M059J (cell line): ENCODE results near the gene TNIP2. TPM values are rescaled to one million over a fixed set of nuclear protein-coding genes. Genes with fewer than 3 reads are reported as not detected.
"Not testable (repeated sequence)": the region's sequence is repeated elsewhere in the genome, so short reads cannot be mapped to it uniquely, and the experiment has no call there.

ENCODE experiments used
- DNase-seq: peaks from one replicate; pipeline ENCODE4 v3.0.0-alpha.2; 2012; ENCODE audit warnings: low read depth
- total RNA-seq: library from RNA; depleted of rRNA; stranded (reverse); fragments of >200 nt; shearing (Covaris generic); gene quantifications from 2 replicates; pipeline ENCODE4 v1.2.3, GENCODE V29; 2014

Gene TNIP2
- total RNA-seq, 1 experiment from 2014 or later: 49.4 TPM

DNA sequence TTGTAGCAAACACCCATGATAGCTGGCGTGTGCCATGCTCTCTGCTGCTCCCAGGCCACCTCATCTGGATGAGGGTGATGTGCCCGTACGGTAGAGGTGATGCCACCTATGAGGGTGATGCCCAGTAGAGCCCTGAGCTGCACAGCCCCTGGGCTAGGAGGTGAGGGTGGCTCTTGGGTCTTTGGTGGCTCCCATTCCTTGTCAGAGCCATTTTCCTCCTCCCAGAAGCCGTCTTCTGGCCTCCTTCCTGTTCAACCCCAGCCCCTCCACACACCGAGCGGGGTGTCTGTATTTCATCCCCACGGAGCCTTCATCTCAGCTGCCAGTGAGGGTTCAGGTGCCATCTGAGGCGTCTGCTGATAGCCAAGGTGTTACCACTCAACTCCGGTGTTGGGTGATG is 12.0 kb upstream of the TNIP2 start:
- no peak for DNase-seq

DNA sequence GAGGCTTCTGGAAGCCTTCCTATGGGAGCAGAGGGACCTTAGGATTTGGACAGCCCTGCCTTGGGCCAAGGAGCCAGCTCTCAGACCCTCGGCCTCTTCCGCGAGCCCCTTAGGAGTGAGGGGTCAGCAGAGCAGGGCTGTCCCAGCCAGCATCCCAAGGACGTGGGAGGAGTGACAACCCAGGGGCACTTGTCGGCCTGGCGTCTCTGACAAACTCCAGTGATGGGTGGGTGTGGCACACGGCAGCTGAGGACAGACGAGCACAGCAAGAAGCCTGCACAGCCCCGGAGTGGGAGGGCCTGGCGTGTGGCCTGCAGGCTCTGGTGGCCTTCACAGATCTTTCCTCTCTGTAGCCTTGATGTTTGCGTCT is 11.6 kb upstream of the TNIP2 start:
- DNase-seq: no peak

DNA sequence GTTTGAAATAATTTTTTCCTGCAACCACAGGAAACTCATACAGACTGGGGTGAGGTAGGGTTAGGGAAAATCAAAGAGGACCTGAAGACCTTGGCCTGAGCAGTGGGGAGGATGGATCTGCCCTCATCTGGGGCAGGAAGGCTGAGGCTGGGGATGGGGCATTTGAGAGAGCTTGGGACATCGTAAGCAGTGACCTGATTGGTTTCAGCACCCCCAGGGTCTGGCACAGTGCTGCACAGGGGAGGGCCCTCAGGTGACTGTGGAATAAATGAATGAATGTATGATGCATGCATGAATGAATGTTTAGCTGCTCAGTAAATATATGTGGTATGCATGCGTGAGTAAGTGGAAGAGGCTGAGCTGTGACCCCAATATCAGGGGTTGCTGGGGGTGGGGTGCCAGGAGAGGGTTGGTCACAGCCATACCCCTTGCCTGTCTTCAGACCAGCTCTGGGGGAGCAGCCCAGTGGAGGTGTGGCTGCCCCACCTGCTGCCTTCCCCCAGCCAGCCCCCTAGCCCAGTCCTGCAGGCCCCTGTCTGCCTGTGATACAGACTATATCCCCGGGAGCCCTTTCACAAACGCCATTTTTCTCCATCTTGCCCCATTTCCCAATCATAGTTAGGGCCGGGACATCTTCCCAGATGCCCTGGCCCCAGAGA is 11.0 kb upstream of the TNIP2 start:
- no peak for DNase-seq

DNA sequence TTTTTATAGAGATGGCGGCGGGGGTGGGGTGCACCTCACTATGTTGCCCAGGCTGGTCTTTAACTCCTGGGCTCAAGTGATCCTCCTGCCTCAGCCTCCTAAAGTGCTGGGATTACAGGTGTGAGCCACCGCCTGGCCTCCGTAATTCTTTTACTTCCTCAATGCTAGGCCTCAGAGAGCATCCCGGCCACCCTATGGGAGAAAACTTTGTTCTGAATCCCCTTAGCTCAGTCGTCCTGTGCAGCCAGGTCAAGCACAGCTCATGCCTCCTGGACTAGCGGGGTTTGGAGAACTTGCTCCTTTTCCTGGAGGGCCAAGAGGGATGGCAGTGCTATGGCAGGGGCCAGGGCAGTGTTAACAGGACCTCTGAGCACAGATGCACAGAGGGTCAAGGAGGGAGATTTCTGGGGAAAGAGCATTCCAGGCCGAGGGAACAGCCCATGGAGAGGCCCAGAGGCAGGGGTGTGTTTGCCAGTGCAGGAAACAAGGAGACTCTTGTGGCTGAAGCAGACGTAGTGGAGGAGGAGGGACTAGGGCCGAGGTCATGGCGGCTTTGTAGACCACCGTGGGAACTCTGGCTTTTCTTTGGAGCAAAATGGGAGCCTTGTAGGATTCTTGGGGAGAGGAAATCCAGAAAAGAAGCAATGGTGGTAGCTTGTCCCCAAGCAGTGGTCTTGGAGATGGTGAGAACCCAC is 9.8 kb upstream of the TNIP2 start:
- DNase-seq: no peak

DNA sequence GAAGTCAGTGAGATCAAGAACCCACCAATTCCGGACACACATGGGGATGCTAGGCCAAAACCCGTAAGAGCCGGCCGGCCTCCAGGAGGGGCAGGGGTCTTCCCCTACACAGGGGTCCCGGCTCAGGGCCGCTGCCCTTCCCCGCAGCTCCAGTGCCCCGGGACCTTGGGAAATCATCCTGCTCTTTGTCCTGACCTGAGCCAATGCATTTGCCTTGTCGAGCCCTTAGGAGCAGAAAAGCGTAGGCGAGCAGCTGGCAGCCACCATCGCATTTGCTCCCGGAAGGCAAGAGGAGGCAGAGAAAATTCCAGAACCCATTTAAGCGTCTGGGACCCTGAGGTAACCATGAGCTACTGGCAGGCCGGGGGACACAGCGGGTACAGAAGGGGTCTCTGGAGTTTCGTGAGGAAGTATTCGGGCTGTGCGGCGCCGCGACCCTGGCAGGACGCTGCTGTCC is 7.4 kb upstream of the TNIP2 start:
- DNase-seq: no peak

DNA sequence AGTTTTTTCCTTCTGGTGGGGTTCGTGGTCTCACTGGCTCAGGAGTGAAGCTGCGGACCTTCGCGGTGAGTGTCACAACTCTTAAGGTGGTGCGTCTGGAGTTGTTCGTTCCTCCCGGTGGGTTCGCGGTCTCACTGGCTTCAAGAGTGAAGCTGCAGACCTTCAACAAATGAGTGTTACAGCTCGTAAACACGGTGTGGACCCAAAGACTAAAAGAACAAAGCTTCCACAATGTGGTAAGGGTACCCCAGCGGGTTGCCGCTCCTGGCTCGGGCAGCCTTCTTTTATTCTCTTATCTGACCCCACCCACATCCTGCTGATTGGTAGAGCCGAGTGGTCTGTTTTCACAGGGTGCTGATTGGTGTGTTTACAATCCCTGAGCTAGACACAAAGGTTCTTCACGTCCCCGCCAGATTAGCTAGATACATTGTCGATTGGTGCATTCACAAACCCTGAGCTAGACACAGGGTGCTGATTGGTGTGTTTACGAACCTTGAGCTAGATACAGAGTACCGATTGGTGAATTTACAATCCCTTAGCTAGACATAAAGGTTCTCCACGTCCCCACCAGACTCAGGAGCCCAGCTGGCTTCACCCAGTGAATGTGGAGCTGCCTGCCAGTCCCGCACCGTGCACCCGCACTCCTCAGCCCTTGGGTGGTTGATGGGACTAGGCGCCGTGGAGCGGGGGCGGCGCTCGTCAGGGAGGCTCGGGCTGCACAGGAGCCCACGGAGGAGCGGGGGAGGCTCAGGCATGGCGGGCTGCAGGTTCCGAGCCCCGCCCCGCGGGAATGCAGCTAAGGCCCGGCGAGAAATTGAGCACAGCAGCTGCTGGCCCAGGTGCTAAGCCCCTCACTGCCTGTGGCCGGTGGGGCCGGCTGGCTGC is 6.6 kb upstream of the TNIP2 start:
- not testable (repeated sequence) for DNase-seq

DNA sequence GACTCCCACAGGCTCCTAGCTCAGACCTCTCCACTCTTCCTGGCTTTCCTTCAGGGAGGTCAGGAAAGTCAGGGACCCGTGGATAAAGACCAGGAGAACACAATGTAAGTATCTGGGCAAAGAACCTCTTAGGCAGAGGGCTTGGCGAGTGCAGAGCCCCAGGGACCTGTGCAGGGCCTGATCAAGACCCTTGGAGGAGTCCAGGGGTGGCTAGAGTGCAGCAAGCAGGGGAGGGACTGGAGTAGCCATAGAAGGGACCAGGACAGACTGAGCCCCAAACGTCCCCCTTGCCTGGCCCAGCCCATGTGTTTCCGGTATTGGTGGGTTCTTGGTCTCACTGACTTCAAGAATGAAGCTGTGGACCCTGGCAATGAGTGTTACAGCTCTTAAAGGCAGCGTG is 5.9 kb upstream of the TNIP2 start:
- DNase-seq: no peak

DNA sequence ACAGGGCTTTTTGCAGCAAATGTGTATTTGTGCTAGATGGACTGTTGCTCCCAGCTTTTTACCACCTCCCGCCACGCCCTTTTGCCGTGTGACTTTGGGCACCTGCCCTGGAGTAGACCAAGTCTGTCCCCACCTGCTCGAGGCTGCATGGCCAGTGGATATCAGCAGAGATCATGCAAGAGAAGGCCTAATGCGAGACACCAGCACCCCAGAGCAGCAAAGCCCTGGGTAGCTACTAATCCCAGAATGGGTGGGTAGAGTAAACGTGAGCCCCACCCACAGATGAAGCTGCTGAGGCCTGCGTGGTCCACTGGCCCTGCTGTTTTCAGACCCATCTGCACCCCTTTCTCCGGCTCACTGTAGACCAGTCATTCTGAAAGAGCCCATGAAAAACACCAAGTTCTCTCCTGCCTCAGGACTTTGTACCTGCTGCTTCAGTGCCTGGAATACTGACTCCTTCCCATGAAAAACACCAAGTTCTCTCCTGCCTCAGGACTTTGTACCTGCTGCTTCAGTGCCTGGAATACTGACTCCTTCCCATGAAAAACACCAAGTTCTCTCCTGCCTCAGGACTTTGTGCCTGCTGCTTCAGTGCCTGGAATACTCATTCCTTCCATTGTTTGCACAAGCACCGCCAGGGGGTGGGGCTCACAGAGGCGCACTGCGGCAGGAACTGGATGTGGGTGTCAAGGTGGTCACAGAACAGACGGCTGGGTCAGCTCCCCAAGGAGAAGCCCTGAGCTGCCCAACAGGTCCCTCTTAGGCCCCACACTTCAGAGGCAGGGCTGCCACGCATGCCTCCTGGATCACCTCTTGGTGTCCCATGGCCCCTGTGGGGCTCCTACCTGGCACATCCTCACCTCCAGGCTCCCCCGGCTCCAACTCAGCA is 5.1 kb upstream of the TNIP2 start:
- no peak for DNase-seq

DNA sequence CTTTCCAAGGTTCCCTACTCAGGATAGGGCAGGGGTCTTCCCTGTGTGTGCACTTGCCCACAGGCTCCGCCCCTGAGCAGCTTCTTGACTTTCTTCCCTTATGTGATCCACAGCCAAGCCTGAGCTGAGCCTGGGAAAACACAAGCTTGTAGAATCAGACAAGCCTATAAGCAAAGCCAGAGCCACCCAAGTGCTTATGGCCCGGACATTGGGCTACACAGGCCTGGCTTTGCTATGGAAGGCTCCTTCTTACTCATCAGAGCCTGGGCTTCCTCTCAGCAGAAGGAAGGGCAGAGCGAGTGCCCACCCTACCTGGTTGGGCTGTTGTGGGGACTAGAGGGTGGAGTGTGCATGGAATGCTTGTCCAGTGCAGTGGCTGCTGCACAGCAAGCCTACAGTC is 1.3 kb upstream of the TNIP2 start:
- DNase-seq: no peak

DNA sequence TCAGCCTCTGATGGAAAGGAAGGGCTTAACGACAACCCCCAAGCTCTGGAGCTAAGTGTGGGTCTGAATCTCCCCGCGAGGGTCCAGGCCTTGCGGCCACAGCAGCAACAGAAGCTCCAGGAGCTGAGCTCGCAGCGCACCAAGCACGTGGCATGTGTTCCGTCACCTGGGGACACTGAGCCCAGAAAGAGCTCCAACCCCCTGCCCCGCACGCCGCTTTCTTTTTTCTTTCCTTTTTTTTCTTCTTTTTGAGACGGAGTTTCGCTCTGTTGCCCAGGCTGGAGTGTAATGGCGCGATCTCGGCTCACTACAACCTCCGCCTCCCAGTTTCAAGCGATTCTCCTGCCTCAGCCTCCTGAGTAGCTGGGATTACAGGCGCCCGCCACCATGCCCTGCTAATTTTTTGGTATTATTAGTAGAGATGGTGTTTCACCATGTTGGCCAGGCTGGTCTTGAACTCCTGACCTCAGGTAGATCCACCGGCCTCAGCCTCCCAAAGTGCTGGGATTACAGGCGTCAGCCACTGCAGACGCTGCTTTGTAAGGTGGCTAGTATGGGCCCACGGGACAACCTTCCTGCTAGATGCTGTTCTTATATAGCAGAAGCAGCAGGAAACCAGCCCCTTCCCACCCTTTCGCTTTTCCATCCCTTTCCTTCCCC is 685 bp upstream of the TNIP2 start:
- DNase-seq: no peak

DNA sequence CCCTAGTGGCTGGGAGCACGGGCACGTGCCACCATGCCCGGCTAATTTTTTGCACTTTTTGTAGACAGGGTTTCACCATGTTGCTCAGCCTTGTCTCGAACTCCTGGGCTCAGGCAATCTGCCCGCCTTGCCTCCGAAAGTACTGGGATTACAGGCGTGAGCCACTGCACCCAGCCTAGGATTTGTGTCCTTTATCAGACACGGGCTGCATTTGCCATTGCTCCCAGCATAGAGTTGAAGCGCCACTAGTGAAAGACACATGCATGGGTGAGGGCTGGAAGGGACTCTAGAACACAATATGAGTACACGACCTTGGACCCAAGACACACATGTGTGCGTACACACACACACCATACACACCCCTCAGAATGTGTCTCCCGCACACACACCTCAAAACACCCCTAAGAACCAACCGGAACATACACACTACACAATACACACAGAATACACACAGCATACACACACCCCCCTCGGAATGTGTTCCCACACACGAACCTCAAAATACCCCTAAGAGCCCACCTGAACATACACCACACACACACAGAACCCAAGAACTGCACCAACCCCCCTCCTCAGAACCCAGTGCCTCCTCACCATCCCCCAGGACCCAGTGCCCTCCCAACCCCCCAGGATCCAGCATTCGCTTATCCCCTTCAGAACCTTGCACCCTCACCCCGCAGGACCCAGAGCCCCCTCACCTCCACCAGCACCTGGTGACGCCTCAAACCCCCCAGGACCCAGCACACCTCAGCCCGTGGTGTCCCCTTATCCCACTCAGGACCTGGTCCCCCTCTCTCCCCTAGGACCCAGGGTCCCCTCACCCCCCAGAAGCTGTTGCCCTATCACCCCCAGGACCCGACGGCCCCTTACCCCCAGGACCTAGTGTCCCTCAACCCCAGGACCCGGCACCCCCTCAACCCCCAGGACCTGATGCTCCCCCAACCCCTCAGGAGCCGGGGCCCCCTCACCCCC is 1.0 kb downstream of the TNIP2 start:
- no peak for DNase-seq

DNA sequence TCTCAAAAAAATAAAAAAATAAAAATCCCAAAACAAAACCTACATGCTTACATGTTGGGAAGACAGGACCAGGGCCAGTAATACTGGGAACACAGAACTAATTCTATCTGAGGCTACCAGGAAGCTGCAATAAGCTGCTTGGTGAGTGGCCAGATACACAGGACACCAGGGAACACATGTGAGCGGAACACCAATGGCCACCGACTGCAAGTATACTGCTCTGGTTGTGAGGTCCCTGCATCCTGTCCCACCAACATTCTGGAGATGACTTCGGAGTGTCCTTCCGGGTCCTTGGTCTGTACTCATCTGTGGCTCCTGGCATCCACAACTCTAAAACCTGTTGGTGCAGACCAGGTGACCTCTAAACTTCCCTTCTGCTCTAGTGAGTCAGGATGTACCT is 2.7 kb downstream of the TNIP2 start:
- DNase-seq: no peak

DNA sequence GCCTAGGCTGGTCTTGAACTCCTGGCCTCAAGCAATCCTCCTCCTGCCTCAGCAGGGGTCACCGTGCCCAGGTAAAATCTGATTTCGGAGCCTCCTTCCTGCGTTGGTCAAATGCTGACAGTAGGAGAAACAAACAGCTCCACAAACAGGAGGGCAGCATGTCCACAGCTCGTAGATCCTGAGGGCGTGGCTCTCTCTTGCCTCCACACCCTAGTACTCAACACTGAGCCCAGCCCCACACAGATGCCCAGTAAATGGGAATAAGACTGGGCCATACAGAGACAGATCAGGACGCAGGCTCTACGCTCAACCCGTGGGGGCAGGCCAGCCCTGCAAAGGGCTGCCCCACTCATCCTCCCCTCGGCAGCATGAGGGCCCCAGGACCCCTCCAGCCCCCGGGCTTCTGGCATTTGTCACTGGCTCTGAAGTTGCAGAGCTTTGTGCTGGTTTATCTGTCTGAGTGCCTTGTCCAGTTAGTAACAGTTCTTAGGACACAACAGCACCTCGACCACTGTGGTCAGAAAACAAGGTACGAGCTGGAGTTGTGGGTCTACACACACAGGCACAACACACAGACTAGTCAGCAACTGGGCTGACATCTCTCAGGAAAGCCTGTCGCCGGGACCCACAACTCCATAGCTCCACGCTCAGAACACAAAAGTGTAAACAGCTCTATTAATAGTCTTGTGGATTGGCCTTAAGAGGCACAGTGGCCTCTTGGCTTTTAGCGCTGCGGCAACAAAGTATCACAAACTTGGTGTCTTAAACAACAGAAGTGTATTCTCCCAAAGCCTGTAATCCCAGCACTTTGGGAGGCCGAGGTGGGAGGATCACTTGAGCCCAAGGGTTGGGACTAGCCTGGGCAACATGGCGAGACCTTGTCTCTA is 5.2 kb downstream of the TNIP2 start:
- DNase-seq: no peak

DNA sequence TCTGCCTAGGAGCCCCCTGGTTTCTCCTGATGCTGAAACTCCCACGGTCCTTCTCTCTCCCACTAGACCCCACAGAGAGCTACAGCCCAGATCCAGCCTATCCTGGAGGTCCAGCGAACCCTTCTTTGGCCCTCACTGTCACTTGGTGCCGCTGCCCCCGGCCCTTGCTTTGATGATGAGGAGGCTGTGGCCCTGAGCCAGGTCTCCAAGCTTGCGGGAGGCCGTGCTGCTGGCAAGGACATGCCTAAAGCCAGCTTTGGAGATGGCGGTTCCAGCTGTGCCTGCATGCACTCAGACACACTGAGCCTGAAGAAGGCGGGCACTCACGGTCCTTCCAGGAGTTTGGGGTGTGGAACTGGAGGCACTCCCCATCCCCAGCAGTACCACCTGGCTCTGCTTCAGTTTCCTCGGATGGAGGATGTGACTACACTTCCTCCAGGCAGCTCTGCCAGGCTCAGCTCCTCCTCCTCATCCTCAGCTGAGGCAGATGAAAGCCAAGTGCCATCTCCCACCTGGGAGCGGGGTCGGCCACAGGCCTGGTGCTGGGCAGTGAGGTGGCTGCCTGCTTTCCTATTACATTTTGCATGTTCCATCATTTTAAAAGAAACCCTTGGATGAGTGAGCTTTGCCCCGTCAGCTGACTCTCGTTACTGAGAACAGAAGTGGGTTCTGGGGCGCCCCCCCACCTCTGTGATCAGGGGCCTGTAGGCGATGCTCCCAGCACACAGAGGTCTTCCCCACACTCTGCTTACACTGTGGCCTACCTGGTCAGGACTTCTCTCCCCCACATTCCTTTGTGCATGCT is 9.0 kb downstream of the TNIP2 start:
- no peak for DNase-seq

DNA sequence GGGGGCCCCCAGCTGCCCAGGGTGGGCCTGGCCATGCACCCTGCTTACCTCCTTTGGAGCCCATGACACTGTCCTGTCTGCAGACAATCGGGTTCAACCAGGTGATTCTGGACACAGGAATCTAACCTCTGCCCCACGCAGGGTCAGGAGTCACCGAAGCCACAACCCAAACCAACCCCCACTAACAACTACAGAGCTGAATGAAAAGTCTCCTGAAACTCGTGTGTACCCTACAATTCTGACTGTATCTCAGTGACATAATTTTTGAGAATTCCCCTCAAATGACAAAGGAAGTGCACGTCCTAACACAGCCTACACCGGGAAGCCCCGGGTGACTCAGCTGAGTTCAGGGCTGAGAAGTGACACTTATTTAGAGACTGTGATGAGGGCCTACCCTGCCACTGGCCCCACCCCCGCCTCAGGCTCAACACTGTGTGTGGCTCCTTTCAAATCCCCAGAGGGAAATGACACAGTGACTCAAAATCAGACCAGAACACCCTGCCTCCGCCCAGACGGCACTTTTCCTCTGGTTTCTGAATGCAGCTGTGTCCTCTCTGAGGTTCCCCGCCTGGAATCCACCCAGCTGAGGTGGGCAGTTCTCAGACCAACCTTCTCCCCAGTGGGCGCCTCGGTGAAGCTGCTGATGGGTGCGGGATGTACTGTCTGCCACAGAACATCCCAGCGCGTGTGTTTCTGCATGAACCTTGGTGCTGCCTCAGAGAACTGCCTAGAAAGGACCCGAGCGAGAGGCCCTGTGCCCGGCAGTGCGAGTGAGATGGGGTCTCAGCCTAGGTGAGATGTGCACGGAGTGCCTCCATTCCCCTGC is 9.9 kb downstream of the TNIP2 start:
- DNase-seq: peak; percentile 93

DNA sequence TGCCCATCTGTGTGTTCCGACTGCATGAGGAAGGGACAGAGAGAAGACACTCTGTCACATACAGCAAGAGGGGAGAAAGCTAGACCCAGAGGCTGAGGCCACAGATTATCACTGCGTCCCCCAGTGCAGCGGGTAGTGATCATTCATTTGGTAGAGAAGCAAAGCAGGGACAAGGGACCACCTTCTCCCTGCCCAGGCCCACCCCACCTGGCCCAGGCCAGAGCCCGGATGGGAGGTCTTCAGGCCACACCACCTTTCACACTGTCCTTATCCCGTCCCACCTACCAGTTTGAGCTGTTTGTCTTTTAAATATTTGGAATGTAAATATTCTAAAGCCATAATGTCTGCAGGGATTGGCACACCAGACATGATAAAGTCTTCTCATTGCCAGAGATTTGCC is 10.6 kb downstream of the TNIP2 start:
- no peak for DNase-seq
